ENCODE measurements around the gene EXOG.

EXOG gene

GRCh38 chr3:38491215-38491614 lies 4.9 kb upstream of the EXOG start:
- H3K4me1 ChIP-seq (ENCODE audit: low read length) = peaks cover 33% of the 10 kb centered on the region
- H3K4me2 ChIP-seq (ENCODE audit: low read length) = no peak overlapping the region
- H3K27ac ChIP-seq (ENCODE audit: low read length) = no peak overlapping the region
- H2AFZ ChIP-seq (ENCODE audit: low read depth, low read length) = no peak overlapping the region
- H3K36me3 ChIP-seq (replicated peaks; ENCODE audit: low read depth, low read length) = peaks cover 3% of the 10 kb centered on the region
- H3K9me3 ChIP-seq (ENCODE audit: insufficient read depth, low read length) = no peaks in the 10 kb centered on the region
- no peaks in the 10 kb centered on the region; the same call in 1 of the 2 replicates for H3K79me2 ChIP-seq (ENCODE audit: low read length)
- no peak for TF ChIP-seq EZH2phosphoT487 (IDR thresholded peaks at IDR 0.05; ENCODE audit: low read depth)
- TF ChIP-seq CTCF (IDR thresholded peaks at IDR 0.05; ENCODE audit: low read depth, low read length) = no peak
- H3K4me3 ChIP-seq (ENCODE audit: low read length) = no peak overlapping the region
- no peak overlapping the region for H3K9ac ChIP-seq (ENCODE audit: low read length)
- 0 out of 2 replicates have a peak, but pooled peaks cover 6% of the 10 kb centered on the region for H4K20me1 ChIP-seq (ENCODE audit: insufficient read depth, low read length)
- no peaks in the 10 kb centered on the region for H3K27me3 ChIP-seq (ENCODE audit: low read depth, low read length)

- no peak for TF ChIP-seq EZH2phosphoT487 (IDR thresholded peaks at IDR 0.05; ENCODE audit: low read depth)
- no peak for TF ChIP-seq CTCF (IDR thresholded peaks at IDR 0.05; ENCODE audit: low read depth, low read length)
- Histone ChIP-seq H3K4me1 (ENCODE audit: low read length) (peaks cover 20% of the 10 kb centered on the region), H3K36me3 (replicated peaks; ENCODE audit: low read depth, low read length) (peaks cover 7% of the 10 kb centered on the region), H3K27me3 (ENCODE audit: low read depth, low read length) (no peaks in the 10 kb centered on the region), H3K4me3 (ENCODE audit: low read length) (no peak overlapping the region), H4K20me1 (ENCODE audit: insufficient read depth, low read length) (no peaks in the 10 kb centered on the region), H3K9ac (ENCODE audit: low read length) (no peak overlapping the region), H3K4me2 (ENCODE audit: low read length) (peak overlapping the region; percentile 29), H3K27ac (ENCODE audit: low read length) (0 out of 2 replicates have a peak overlapping the region, but pooled peaks have one; percentile 16), H3K79me2 (ENCODE audit: low read length) (peaks cover 13% of the 10 kb centered on the region), H2AFZ (ENCODE audit: low read depth, low read length) (no peak overlapping the region), H3K9me3 (ENCODE audit: insufficient read depth, low read length) (no peaks in the 10 kb centered on the region)
Measured at GRCh38 chr3:38493031-38493430, 3.1 kb upstream of the EXOG start.

GRCh38 chr3:38497031-38497430 lies 891 bp downstream of the EXOG start:
- H3K27me3 ChIP-seq (ENCODE audit: low read depth, low read length) = no peaks in the 10 kb centered on the region
- no peak overlapping the region for H3K27ac ChIP-seq (ENCODE audit: low read length)
- H3K9ac ChIP-seq (ENCODE audit: low read length) = peak overlapping the region; percentile 85
- H3K4me2 ChIP-seq (ENCODE audit: low read length) = peak overlapping the region; percentile 77
- H4K20me1 ChIP-seq (ENCODE audit: insufficient read depth, low read length) = no peaks in the 10 kb centered on the region
- peaks cover 13% of the 10 kb centered on the region for H3K79me2 ChIP-seq (ENCODE audit: low read length)
- peak overlapping the region; percentile 88 for H3K4me3 ChIP-seq (ENCODE audit: low read length)
- no peak for TF ChIP-seq EZH2phosphoT487 (IDR thresholded peaks at IDR 0.05; ENCODE audit: low read depth)
- no peak for TF ChIP-seq CTCF (IDR thresholded peaks at IDR 0.05; ENCODE audit: low read depth, low read length)
- peak overlapping the region; percentile 55; the same call in 1 of the 2 replicates for H2AFZ ChIP-seq (ENCODE audit: low read depth, low read length)
- peaks cover 23% of the 10 kb centered on the region for H3K36me3 ChIP-seq (replicated peaks; ENCODE audit: low read depth, low read length)
- H3K4me1 ChIP-seq (ENCODE audit: low read length) = peaks cover 20% of the 10 kb centered on the region
- no peaks in the 10 kb centered on the region for H3K9me3 ChIP-seq (ENCODE audit: insufficient read depth, low read length)

GRCh38 chr3:38500688-38501417 lies 4.7 kb downstream of the EXOG start:
- Histone ChIP-seq H3K36me3 (replicated peaks; ENCODE audit: low read depth, low read length) (peaks cover 43% of the 10 kb centered on the region), H3K27ac (ENCODE audit: low read length) (no peak overlapping the region), H3K79me2 (ENCODE audit: low read length) (peaks cover 13% of the 10 kb centered on the region), H3K4me3 (ENCODE audit: low read length) (no peak overlapping the region), H3K9me3 (ENCODE audit: insufficient read depth, low read length) (no peaks in the 10 kb centered on the region), H2AFZ (ENCODE audit: low read depth, low read length) (no peak overlapping the region), H3K4me1 (ENCODE audit: low read length) (peaks cover 7% of the 10 kb centered on the region), H3K4me2 (ENCODE audit: low read length) (no peak overlapping the region), H3K9ac (ENCODE audit: low read length) (no peak overlapping the region), H4K20me1 (ENCODE audit: insufficient read depth, low read length) (no peaks in the 10 kb centered on the region), H3K27me3 (ENCODE audit: low read depth, low read length) (no peaks in the 10 kb centered on the region)
- TF ChIP-seq CTCF (IDR thresholded peaks at IDR 0.05; ENCODE audit: low read depth, low read length) = no peak
- no peak for TF ChIP-seq EZH2phosphoT487 (IDR thresholded peaks at IDR 0.05; ENCODE audit: low read depth)
